Fibroblast of pulmonary artery (primary cell): Measurements from ENCODE around the gene BICC1.

Source experiments
- DNase-seq: peaks from one replicate; pipeline ENCODE4 v3.0.0-alpha.2; 2010; ENCODE audit warnings: low read depth
- H3K4me3 ChIP-seq: replicated peaks from 2 replicates; pipeline ENCODE4 v1.5.1; 2011; ENCODE audit warnings: low read depth, mild to moderate bottlenecking, control low read depth, low read length, moderate library complexity
- TF ChIP-seq, protein P1 (sequence below): IDR thresholded peaks from 2 replicates; pipeline ENCODE4 v1.5.1; 2011; ENCODE audit warnings: mild to moderate bottlenecking, control low read depth, low read length, inconsistent platforms; ENCODE audit errors: missing control alignments

BICC1 gene

DNA sequence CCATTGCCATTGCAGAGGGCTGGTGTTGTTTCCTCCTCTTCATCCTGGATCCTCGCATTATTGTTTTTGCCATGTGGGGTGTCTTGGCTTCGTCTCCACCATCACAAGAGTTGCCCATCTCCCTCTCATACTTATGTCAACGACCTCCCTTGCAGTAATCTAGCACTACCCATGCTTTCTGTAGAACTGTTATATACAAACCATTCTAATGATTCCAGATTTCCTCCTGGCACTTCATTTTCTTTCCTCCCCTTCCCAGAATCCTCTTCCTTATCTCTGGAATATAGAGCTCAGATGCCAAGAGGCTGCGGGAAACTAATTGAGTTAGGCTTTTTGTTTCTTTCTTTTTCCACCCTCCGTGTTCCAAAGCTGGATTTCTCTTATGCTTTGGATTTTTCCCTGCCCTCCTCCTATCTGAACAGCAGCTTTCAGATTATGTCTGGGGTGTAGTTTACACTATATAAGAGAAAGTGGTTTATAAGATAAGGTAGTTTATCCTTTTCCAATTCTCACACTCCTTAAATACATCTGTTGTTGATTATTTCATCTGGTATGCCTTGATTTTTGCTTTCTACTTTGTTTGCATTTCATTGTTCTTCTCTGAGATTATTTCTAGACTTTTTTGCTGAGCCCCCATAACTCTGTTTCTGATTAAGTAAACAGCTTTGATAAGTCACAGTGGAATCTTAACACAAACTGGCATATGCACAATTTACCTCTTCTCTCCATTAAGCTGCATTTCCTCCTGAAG, 264.1 kb downstream of the BICC1 start:
- TF ChIP-seq, protein P1, sequence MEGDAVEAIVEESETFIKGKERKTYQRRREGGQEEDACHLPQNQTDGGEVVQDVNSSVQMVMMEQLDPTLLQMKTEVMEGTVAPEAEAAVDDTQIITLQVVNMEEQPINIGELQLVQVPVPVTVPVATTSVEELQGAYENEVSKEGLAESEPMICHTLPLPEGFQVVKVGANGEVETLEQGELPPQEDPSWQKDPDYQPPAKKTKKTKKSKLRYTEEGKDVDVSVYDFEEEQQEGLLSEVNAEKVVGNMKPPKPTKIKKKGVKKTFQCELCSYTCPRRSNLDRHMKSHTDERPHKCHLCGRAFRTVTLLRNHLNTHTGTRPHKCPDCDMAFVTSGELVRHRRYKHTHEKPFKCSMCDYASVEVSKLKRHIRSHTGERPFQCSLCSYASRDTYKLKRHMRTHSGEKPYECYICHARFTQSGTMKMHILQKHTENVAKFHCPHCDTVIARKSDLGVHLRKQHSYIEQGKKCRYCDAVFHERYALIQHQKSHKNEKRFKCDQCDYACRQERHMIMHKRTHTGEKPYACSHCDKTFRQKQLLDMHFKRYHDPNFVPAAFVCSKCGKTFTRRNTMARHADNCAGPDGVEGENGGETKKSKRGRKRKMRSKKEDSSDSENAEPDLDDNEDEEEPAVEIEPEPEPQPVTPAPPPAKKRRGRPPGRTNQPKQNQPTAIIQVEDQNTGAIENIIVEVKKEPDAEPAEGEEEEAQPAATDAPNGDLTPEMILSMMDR = no peak
- H3K4me3 ChIP-seq = no peak overlapping the region
- DNase-seq = no peak

DNA sequence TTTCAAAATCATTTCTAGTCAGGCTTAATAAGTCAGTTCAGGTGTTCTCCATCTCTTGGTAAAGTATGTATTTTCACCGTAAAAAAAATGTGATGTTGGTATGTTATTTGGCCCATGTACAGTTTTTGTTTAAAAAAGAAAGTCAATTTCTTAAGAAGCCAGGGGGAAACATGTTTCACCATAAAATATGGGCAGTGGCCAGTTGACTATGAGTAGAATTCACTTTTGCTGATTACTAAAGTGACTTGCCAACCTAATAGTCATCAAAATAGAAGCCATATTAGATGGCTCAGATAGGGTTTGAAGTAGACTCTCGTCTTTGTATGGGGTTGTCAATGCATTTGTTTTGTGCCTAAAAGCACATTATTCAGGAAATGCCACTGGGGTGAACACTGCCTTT, 266.3 kb downstream of the BICC1 start:
- no peak overlapping the region for H3K4me3 ChIP-seq
- TF ChIP-seq, protein P1 = no peak
- no peak for DNase-seq

DNA sequence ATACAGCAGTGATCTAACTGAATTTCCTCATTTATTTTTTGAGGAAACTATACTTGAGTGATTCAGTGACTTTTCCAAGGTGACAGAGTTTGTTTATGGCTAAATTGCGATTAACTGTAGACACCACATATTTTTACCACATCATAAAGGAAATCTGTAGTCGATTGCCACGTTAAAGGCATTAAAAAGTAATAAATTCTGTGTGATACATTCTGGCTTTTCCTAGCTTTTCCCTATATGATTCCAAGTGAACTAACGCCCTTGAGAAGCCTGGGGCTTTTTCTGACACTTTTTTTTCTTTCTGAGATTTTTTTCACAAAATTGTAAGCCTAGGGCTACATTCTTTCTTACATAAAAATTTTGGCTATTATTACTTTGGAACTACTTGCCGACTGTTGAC, 266.9 kb downstream of the BICC1 start:
- no peak for DNase-seq
- no peak overlapping the region for H3K4me3 ChIP-seq
- TF ChIP-seq, protein P1 = no peak

DNA sequence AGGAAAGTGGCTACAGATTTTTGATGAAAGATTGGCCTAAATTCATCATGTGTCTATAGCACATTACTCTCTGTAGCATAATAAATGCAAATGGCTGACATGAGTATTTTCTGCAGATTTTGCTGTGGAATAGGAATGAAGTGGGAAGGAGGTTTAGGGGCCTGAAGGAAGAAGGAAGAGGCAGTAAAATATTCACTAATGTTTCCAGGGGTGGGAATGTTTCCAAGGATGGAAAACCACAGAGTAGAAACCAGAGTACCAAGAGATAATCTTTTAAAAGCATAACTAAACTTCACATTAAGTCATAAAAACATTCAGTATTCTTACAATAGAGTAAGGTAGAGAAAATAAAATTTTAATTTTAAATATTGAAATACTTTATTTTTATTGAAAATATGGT, 267.8 kb downstream of the BICC1 start:
- H3K4me3 ChIP-seq = no peak overlapping the region
- DNase-seq = no peak
- TF ChIP-seq, protein P1 = no peak

GRCh38 chr10:58781873-58782488, 269.3 kb downstream of the BICC1 start:
- TF ChIP-seq, protein P1 = peak; percentile 56
- DNase-seq = peak; percentile 66
- H3K4me3 ChIP-seq = no peak overlapping the region

GRCh38 chr10:58782876-58783851, 270.5 kb downstream of the BICC1 start:
- DNase-seq = peak; percentile 73
- H3K4me3 ChIP-seq = no peak overlapping the region
- TF ChIP-seq, protein P1 = no peak
